ENCODE data around the gene DUSP14. TPM values are rescaled to one million over a fixed set of nuclear protein-coding genes. Genes with fewer than 3 reads are reported as not detected.

Gene DUSP14
- total RNA-seq, 8 experiments from 2014 or later: 7.6 to 42.6 (median 22.3) TPM

DNA sequence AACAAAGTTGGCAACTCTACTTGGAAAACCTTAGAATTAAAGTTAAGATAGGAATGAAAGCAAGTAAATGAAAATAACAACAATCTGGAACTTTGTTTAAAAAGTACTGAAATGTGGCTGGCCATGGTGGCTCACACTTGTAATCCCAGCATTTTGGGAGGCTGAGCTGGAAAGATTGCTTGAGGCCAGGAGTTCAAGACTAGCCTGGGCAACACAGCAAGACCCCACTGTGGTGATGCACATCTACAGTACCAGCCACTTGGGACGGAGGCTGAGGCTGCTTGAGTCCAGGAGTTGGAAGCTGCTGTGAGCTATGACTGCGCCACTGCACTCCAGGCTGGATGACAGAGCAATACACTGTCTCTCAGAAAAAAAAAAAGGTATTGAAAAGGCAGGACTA is 67.8 kb downstream of the DUSP14 start:
- no peak for ATAC-seq (replicated peaks in 6 of 8)
- in situ Hi-C loops (cut with MboI; ENCODE audit: low pct_unique_long_range_greater_than_20kb in 2 of 9, low sequenced_read_pairs in 9 of 9, unreplicated experiment in 9 of 9): no loop called here
- Histone ChIP-seq H3K27ac (no peak overlapping the region), H3K4me3 (no peak overlapping the region), H3K4me1 (replicated peaks in 1 of 2) (no peaks in the 10 kb centered on the region)
- 90 to 100% (median 100%) methylated on average over 1 to 2 of the region's 2 CpGs; no CpG with 5 or more reads in 4 of the 10 experiments for WGBS, 10 experiments

DNA sequence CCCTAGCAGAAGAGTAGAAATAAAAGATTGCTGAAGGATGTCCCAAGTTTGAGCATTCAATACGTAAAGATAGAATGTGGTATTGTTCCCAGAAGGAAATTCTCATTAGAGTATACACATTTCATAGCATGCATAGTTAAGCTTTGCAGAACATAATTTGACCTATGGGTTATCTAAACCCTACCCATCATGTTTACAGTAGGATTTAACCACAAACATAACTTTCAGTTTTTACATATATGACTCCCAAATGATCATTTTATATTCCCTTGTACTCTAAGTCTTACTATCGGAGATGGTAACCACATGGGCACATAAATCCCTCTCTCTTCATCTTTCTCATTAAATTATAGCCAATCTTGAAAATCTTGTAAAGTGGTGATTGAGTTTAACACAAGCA is 68.6 kb downstream of the DUSP14 start:
- no peaks in the 10 kb centered on the region for H3K4me1 ChIP-seq (replicated peaks in 1 of 2)
- H3K27ac ChIP-seq: no peak overlapping the region
- 63 to 100% (median 92%) methylated on average over 1 to 2 of the region's 2 CpGs; no CpG with 5 or more reads in 1 of the 10 experiments for WGBS, 10 experiments
- ATAC-seq (replicated peaks in 6 of 8): no peak
- H3K4me3 ChIP-seq: no peak overlapping the region
- in situ Hi-C loops (cut with MboI; ENCODE audit: low pct_unique_long_range_greater_than_20kb in 2 of 9, low sequenced_read_pairs in 9 of 9, unreplicated experiment in 9 of 9): no loop called here

DNA sequence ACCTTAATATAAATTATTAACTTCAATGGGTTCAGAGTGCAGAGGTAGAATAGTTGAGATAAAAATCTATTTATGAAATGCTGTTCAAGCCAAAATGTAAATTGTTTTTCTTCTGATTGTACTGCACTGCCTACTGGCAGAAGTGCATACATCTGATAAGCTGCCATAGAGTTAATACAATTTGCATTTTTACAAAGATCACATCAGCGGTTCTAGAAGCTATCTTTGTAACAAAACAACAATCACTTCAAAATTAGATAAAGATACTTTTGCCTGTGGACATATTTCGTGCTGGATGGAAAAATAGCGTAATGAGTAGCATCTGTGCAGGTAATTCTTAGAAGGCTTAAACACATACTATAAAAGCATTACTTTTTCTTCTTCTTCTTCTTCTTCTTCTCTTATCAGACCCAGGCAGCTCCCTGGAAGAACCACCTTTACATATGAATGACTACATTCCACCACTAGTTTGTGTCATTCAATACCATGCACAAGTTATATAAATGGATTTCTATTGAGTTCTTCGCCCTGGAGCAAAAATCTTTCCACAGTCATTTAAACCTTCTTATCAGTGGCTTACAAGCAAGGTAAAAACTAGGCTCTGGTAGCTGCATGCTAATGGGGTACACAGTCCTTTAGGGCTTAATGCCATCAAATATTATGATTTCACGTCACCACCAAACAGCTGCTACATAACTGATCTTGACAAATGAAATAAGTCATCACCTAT is 72.5 kb downstream of the DUSP14 start:
- WGBS, 10 experiments: 50 to 96% (median 78%) methylated on average over 1 to 5 of the region's 5 CpGs; no CpG with 5 or more reads in 1 of the 10 experiments
- Histone ChIP-seq H3K27ac (no peak overlapping the region), H3K4me3 (no peak overlapping the region), H3K4me1 (replicated peaks in 1 of 2) (no peaks in the 10 kb centered on the region)
- in situ Hi-C loops (cut with MboI; ENCODE audit: low pct_unique_long_range_greater_than_20kb in 2 of 9, low sequenced_read_pairs in 9 of 9, unreplicated experiment in 9 of 9): no loop called here
- peak in 1 of 8 experiments; percentile 45 for ATAC-seq (replicated peaks in 6 of 8)

Other genes starting within 250 kb of the DUSP14 start
- gene C17orf78, start 113.9 kb upstream of the DUSP14 start, total RNA-seq: 1 to 10 TPM in 1 of 8 experiments, under 1 TPM in 6, not detected in 1; 0.05 to 1.1 (median 0.23) TPM
- gene ACACA, start 83.1 kb upstream of the DUSP14 start, total RNA-seq: 10 to 100 TPM; 38.5 to 94.5 (median 47.3) TPM
- gene TADA2A, start 83.0 kb upstream of the DUSP14 start, total RNA-seq: 10 to 100 TPM; 10.7 to 29.7 (median 15.9) TPM
- 10 to 100 TPM; 11.6 to 48.5 (median 27.7) TPM for gene SYNRG, start 119.5 kb downstream of the DUSP14 start, total RNA-seq
- gene DDX52, start 153.6 kb downstream of the DUSP14 start, total RNA-seq: 10 to 100 TPM; 12.9 to 35.0 (median 24.8) TPM

Measured in motor neuron (in vitro differentiated cells).